CD4-positive, alpha-beta memory T cell (primary cell): ENCODE measurements around the gene GPC6. TPM values are rescaled to one million over a fixed set of nuclear protein-coding genes. Genes with fewer than 3 reads are reported as not detected.

ENCODE experiments used
- CTCF ChIA-PET: fragments of 350-600 bp; sonication (Branson Sonifier 250); formaldehyde crosslinking; loops from one replicate; lab custom pipeline; 2021; ENCODE audit warnings: inconsistent platforms; ENCODE audit not compliant: partially characterized antibody; lab: Charles Lee
- POLR2A ChIA-PET: fragments of 350-600 bp; sonication (Branson Sonifier 250); formaldehyde crosslinking; loops from one replicate; lab custom pipeline; 2021; ENCODE audit not compliant: partially characterized antibody; lab: Charles Lee
- DNase-seq, 5 donors: peaks; one replicate each; pipeline versions ENCODE4 v3.0.0 to v3.0.0-alpha.2; 2020 to 2022; ENCODE audit warnings: mixed read lengths in 1 of 5
- H3K27ac ChIP-seq: one replicate; pipeline ENCODE4 v1.7.0; 2013; ENCODE audit warnings: low read depth, low read length
- H3K27me3 ChIP-seq: 2 replicates; pipeline ENCODE4 v1.7.0; 2013; ENCODE audit warnings: mild to moderate bottlenecking, low read length, moderate library complexity; ENCODE audit not compliant: insufficient read depth
- H3K36me3 ChIP-seq: 2 replicates; pipeline ENCODE4 v1.7.0; 2013; ENCODE audit warnings: mild to moderate bottlenecking, low read length, moderate library complexity; ENCODE audit not compliant: insufficient read depth
- H3K4me1 ChIP-seq: 2 replicates; pipeline ENCODE4 v1.7.0; 2013; ENCODE audit warnings: mild to moderate bottlenecking, low read length, moderate library complexity; ENCODE audit not compliant: insufficient read depth
- H3K4me3 ChIP-seq, 2 donors: one replicate each; pipeline ENCODE4 v1.7.0; 2013; ENCODE audit warnings: low read length in 2 of 2, mild to moderate bottlenecking in 1 of 2
- H3K9me3 ChIP-seq, 2 donors: one replicate each; pipeline ENCODE4 v1.7.0; 2013; ENCODE audit warnings: low read length in 2 of 2, control low read depth in 1 of 2; ENCODE audit not compliant: control insufficient read depth in 1 of 2
- H3K27ac Mint-ChIP-seq, 7 donors: one replicate each; pipeline ENCODE4 v1.8.0; 2020 to 2021; ENCODE audit warnings: mixed read lengths in 7 of 7, mild to moderate bottlenecking in 6 of 7, inconsistent platforms in 3 of 7, moderate library complexity in 3 of 7
- H3K27me3 Mint-ChIP-seq, 2 donors: one replicate each; pipeline ENCODE4 v1.8.0; 2020 to 2021; ENCODE audit warnings: mixed read lengths in 2 of 2
- H3K36me3 Mint-ChIP-seq, 2 donors: one replicate each; pipeline ENCODE4 v1.8.0; 2020 to 2021; ENCODE audit warnings: mixed read lengths in 2 of 2, inconsistent platforms in 1 of 2, mild to moderate bottlenecking in 1 of 2
- H3K4me1 Mint-ChIP-seq, 4 donors: one replicate each; pipeline ENCODE4 v1.8.0; 2020 to 2021; ENCODE audit warnings: mixed read lengths in 4 of 4, mild to moderate bottlenecking in 1 of 4
- H3K4me3 Mint-ChIP-seq, 8 donors: one replicate each; pipeline ENCODE4 v1.8.0; 2020 to 2021; ENCODE audit warnings: mixed read lengths in 8 of 8, mild to moderate bottlenecking in 7 of 8, moderate library complexity in 6 of 8, inconsistent platforms in 3 of 8
- H3K9me3 Mint-ChIP-seq, 8 donors: one replicate each; pipeline ENCODE4 v1.8.0; 2020 to 2021; ENCODE audit warnings: mixed read lengths in 8 of 8, mild to moderate bottlenecking in 5 of 8, inconsistent platforms in 3 of 8, moderate library complexity in 1 of 8
- intact Hi-C: fragments of 100-400 bp; cut with micrococcal nuclease; formaldehyde crosslinking; loops from one replicate; pipeline ENCODE4 v1.15.1; 2023
- polyA plus RNA-seq, 2 donors: library from polyadenylated mRNA; unstranded; fragments of 300-500 nt; fragmentation: Illumina TruSeq; gene quantifications; one replicate each; pipeline ENCODE4 v1.2.3, GENCODE V29; 2021
- total RNA-seq, 2 experiments: library from RNA; stranded (reverse); gene quantifications; one replicate each; pipeline ENCODE4 v1.2.3, GENCODE V29; 2021

The GPC6 gene
- total and polyA plus RNA-seq, 4 experiments from 2014 or later: not detected

DNA sequence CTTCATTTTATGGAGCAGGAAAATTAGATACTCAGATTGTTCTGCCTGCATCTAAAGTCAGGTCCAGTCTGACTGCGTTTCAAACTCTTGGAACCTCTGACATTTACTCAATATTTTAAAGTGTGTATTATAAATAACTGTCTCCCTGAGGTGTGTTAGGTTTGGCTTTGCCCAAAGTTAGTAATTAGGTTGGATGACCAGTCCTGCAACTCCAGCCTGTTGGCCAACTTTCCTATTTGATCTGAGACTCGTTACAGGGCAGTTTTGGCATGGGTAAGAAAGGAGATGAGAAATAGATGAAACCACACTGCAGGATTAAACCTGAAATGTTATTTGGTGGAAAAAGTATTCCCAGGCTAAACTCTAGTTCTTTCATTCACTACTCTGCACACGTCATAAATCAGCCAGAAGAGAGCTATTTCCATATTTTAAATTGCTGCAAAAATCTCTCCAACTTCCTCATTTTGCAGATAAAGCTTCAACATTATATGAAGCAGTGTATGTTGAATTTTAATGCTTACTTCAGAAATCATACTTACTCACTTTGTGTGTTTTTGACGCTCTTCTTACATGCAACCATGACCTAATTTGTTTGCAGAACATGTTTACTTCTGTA, 895.8 kb downstream of the GPC6 start:
- ChIA-PET CTCF (no interaction called here), POLR2A (no interaction called here)
- H3K9me3 ChIP-seq: no peaks in the 10 kb centered on the region
- H3K4me1 Mint-ChIP-seq: no peaks in the 10 kb centered on the region
- no peak overlapping the region for H3K27ac Mint-ChIP-seq
- H3K27me3 Mint-ChIP-seq: peaks cover 1 to 3% of the 10 kb centered on the region in 2 donors
- no peaks in the 10 kb centered on the region for H3K4me1 ChIP-seq
- H3K4me3 Mint-ChIP-seq: no peak overlapping the region
- H3K36me3 Mint-ChIP-seq: no peaks in the 10 kb centered on the region
- intact Hi-C loops: no loop called here
- no peak overlapping the region for H3K27ac ChIP-seq
- H3K9me3 Mint-ChIP-seq: no peaks in the 10 kb centered on the region
- H3K27me3 ChIP-seq: no peaks in the 10 kb centered on the region
- no peak overlapping the region for H3K4me3 ChIP-seq
- no peak for DNase-seq
- H3K36me3 ChIP-seq: no peaks in the 10 kb centered on the region

DNA sequence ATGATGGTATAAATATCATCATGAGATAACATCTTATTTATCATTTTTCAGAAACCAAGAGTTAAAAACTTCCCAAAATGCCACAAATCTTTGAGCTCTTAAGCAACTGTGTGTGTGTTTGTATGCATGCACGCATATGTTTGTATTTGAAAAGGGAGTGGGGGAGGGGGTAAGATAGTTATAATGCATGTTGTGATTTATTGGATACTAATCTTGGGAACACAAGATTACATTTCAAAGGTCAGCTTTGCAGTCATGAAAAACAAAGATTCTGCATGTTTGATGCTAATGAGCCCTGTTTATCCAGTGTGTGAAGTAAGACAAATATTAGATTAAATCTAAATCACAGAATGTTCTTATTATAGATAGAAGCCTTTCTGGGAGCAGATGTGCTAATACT, 897.0 kb downstream of the GPC6 start:
- no peaks in the 10 kb centered on the region for H3K27me3 ChIP-seq
- ChIA-PET POLR2A (no interaction called here), CTCF (no interaction called here)
- Mint-ChIP-seq H3K4me1 (no peaks in the 10 kb centered on the region), H3K27ac (no peak overlapping the region), H3K9me3 (no peaks in the 10 kb centered on the region), H3K27me3 (peaks cover 1 to 3% of the 10 kb centered on the region in 2 donors), H3K36me3 (no peaks in the 10 kb centered on the region), H3K4me3 (no peak overlapping the region)
- H3K4me3 ChIP-seq: no peak overlapping the region
- H3K9me3 ChIP-seq: no peaks in the 10 kb centered on the region
- intact Hi-C loops: no loop called here
- no peaks in the 10 kb centered on the region for H3K4me1 ChIP-seq
- no peak overlapping the region for H3K27ac ChIP-seq
- H3K36me3 ChIP-seq: no peaks in the 10 kb centered on the region
- no peak for DNase-seq

DNA sequence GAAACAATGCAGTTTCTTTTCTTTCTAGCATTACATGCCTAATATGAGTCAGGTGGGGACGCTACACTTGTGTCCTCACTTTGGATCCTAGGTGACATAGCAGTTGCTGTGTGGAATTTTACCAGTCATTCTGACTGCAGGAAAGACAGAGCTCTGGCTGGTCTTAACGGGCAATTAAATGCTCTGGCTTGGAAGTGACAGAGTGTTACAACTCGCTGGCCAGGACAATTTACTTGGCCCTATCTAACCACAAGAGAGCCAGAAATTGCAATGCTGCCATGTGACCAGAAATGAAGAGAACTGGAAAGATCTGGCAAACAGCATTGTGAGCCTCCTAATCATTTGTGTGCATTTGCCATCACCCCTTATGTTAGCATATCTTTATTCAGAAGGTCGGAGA, 901.8 kb downstream of the GPC6 start:
- no peaks in the 10 kb centered on the region for H3K4me1 ChIP-seq
- H3K27me3 ChIP-seq: no peaks in the 10 kb centered on the region
- no peak overlapping the region for H3K4me3 ChIP-seq
- no peak overlapping the region for H3K27ac ChIP-seq
- H3K9me3 Mint-ChIP-seq: no peaks in the 10 kb centered on the region
- H3K36me3 Mint-ChIP-seq: no peaks in the 10 kb centered on the region
- intact Hi-C loops: no loop called here
- H3K36me3 ChIP-seq: no peaks in the 10 kb centered on the region
- ChIA-PET CTCF (no interaction called here), POLR2A (no interaction called here)
- H3K4me3 Mint-ChIP-seq: no peak overlapping the region
- peaks cover 0 to under 1% of the 10 kb centered on the region in 2 donors for H3K27me3 Mint-ChIP-seq
- no peaks in the 10 kb centered on the region for H3K4me1 Mint-ChIP-seq
- no peak for DNase-seq
- H3K27ac Mint-ChIP-seq: no peak overlapping the region
- H3K9me3 ChIP-seq: no peaks in the 10 kb centered on the region

DNA sequence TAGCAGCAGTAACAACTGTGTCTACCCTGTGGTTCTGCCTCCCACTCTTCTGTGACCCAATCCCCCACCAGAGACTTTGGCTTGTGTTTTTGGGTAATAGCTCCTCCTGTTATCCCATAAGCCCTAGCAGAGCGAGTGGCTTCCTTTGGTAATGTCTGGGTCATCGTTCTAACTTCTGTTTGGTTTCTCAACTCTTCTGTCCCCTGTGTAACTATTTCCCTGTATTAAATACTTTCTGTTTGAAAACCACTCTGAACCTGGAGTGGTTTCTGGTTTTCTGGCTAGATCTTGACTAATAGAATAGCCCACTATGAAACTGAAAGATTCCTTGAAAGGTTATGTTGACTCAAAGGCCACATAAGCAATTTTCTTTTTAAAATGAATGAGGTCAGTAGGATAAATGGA, 902.9 kb downstream of the GPC6 start:
- Histone ChIP-seq H3K36me3 (no peaks in the 10 kb centered on the region), H3K27ac (no peak overlapping the region), H3K4me1 (no peaks in the 10 kb centered on the region), H3K9me3 (no peaks in the 10 kb centered on the region), H3K27me3 (no peaks in the 10 kb centered on the region), H3K4me3 (no peak overlapping the region)
- no peak overlapping the region for H3K4me3 Mint-ChIP-seq
- H3K4me1 Mint-ChIP-seq: no peaks in the 10 kb centered on the region
- CTCF ChIA-PET: no interaction called here
- POLR2A ChIA-PET: no interaction called here
- intact Hi-C loops: no loop called here
- no peak overlapping the region for H3K27ac Mint-ChIP-seq
- no peaks in the 10 kb centered on the region for H3K9me3 Mint-ChIP-seq
- no peaks in the 10 kb centered on the region for H3K27me3 Mint-ChIP-seq
- no peak for DNase-seq
- H3K36me3 Mint-ChIP-seq: no peaks in the 10 kb centered on the region

DNA sequence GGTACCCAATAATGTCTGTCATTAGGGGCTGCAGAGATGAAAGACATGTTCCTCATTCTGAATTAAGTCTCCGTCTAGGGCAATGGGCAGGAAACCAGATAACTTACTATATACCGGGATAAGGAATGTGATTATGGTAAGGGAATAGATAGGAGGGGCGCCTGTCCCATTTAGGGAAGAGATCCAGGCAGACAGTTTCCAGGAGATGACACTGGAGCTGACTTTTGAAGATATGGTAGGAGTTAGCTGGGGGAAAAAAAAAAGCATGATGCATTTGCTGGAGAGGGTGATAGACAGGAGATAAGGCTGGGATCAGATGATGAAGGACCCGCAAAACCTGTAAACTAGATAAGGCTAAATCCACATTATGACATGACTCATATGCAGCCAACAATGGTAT, 912.2 kb downstream of the GPC6 start:
- no peaks in the 10 kb centered on the region for H3K9me3 ChIP-seq
- no peaks in the 10 kb centered on the region for H3K27me3 Mint-ChIP-seq
- H3K4me3 ChIP-seq: no peak overlapping the region
- no peaks in the 10 kb centered on the region for H3K9me3 Mint-ChIP-seq
- no peak overlapping the region for H3K4me3 Mint-ChIP-seq
- no peaks in the 10 kb centered on the region for H3K36me3 Mint-ChIP-seq
- ChIA-PET POLR2A (no interaction called here), CTCF (no interaction called here)
- H3K4me1 Mint-ChIP-seq: no peaks in the 10 kb centered on the region
- no peak for DNase-seq
- H3K27ac ChIP-seq: no peak overlapping the region
- H3K4me1 ChIP-seq: no peaks in the 10 kb centered on the region
- H3K36me3 ChIP-seq: no peaks in the 10 kb centered on the region
- H3K27ac Mint-ChIP-seq: no peak overlapping the region
- intact Hi-C loops: no loop called here
- no peaks in the 10 kb centered on the region for H3K27me3 ChIP-seq

DNA sequence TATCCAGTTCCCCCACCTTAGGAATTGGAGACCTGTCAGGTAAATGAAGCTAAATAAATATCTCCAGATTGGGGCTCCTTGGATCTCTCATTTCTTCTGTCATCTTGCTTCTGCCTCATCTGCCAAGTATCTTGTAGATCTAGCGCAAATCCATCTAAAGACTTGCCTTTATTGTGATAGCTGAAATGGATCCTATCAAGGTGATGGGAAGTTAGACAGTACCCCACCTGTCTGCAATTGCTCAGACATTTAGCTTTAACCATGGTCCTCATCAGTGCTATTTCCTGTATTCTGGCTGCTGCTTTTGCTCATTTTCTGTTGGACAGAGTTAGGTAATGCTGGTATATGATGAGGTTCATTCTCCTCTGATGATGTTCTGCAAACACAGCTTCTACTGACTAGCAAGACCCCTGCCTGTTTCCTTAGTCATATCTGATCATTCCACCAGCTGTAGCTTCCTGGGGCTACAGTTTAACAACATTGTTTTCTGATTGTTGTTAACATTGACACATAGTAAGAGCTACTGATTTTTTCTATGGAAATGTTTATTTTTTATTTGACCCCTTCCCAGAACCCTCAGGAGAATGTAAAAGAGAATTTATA, 912.9 kb downstream of the GPC6 start:
- no peak overlapping the region for H3K27ac Mint-ChIP-seq
- no peaks in the 10 kb centered on the region for H3K9me3 Mint-ChIP-seq
- no peaks in the 10 kb centered on the region for H3K4me1 Mint-ChIP-seq
- H3K27ac ChIP-seq: no peak overlapping the region
- no peak overlapping the region for H3K4me3 ChIP-seq
- H3K27me3 ChIP-seq: no peaks in the 10 kb centered on the region
- POLR2A ChIA-PET: interaction anchor here (0.6 kb wide), 1 partner anchor 92 kb away, joined by 4 read pairs; no protein-coding TSS in a partner anchor
- H3K36me3 ChIP-seq: no peaks in the 10 kb centered on the region
- CTCF ChIA-PET: no interaction called here
- no peaks in the 10 kb centered on the region for H3K36me3 Mint-ChIP-seq
- intact Hi-C loops: no loop called here
- no peak for DNase-seq
- H3K4me1 ChIP-seq: no peaks in the 10 kb centered on the region
- no peak overlapping the region for H3K4me3 Mint-ChIP-seq
- H3K27me3 Mint-ChIP-seq: no peaks in the 10 kb centered on the region
- no peaks in the 10 kb centered on the region for H3K9me3 ChIP-seq

DNA sequence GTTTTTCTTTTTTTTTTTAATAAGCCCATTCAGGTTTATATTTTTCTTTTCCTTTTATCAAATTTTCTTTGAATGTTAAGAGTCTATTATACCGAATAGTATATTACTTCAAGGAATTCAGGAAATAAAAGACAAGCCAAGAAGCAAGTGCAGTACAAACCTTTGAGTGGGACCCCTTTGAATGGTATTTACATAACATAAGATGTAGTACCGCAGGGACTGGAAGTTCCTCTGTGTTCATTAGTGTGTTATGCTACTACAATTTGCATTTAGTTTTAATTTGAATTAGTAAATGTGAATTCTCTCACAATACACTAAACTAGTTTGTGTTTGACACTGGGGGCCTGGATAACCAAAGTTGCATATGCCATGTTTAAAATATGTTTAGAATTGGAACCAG, 913.4 kb downstream of the GPC6 start:
- no peaks in the 10 kb centered on the region for H3K27me3 Mint-ChIP-seq
- no peaks in the 10 kb centered on the region for H3K4me1 ChIP-seq
- H3K27ac Mint-ChIP-seq: no peak overlapping the region
- intact Hi-C loops: no loop called here
- no peaks in the 10 kb centered on the region for H3K36me3 ChIP-seq
- H3K4me1 Mint-ChIP-seq: no peaks in the 10 kb centered on the region
- H3K9me3 ChIP-seq: no peaks in the 10 kb centered on the region
- no peaks in the 10 kb centered on the region for H3K27me3 ChIP-seq
- no peak for DNase-seq
- POLR2A ChIA-PET: interaction anchor here (0.6 kb wide), 1 partner anchor 91 kb away, joined by 4 read pairs; no protein-coding TSS in a partner anchor
- no peaks in the 10 kb centered on the region for H3K36me3 Mint-ChIP-seq
- no peak overlapping the region for H3K4me3 ChIP-seq
- H3K4me3 Mint-ChIP-seq: no peak overlapping the region
- no peaks in the 10 kb centered on the region for H3K9me3 Mint-ChIP-seq
- CTCF ChIA-PET: no interaction called here
- no peak overlapping the region for H3K27ac ChIP-seq
